ENCODE results near the gene LRRC7.
A peak's percentile ranks its signal among the peaks of the same experiment; 100 is the strongest.
"Not testable (repeated sequence)": the region's sequence is repeated elsewhere in the genome, so short reads cannot be mapped to it uniquely, and the experiment has no call there.

Gene LRRC7

GRCh38 chr1:69679965-69680364, 112.2 kb downstream of the LRRC7 start:
- in situ Hi-C loops (cut with MboI; ENCODE audit: low pct_unique_long_range_greater_than_20kb, low sequenced_read_pairs), result no loop called here
- DNase-seq, result no peak

GRCh38 chr1:69686367-69686984, 118.8 kb downstream of the LRRC7 start:
- DNase-seq, result no peak
- in situ Hi-C loops (cut with MboI; ENCODE audit: low pct_unique_long_range_greater_than_20kb, low sequenced_read_pairs), result no loop called here

- in situ Hi-C loops (cut with MboI; ENCODE audit: low pct_unique_long_range_greater_than_20kb, low sequenced_read_pairs), result no loop called here
- DNase-seq, result no peak
Measured at GRCh38 chr1:69688193-69688592, 120.5 kb downstream of the LRRC7 start.

DNA sequence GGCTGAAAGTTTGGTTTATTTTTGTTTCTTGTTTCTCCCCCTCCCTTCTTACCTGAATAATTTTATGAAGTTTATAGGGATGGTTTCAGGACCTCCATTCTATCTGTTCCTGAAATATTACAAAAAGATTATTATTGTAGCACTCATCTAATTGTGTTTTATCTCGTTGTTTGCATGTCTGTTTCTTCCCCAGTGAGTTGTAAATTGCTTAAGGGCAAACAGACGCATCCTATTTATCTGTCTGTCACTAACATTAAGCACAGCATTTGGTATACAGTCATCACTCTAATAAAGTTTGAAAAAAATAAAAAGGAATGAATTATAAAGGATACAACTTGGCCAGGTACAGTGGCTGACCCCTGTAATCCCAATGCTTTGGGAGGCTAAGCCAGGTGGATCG, 123.5 kb downstream of the LRRC7 start:
- in situ Hi-C loops (cut with MboI; ENCODE audit: low pct_unique_long_range_greater_than_20kb, low sequenced_read_pairs), result no loop called here

GRCh38 chr1:69693921-69694675, 126.4 kb downstream of the LRRC7 start:
- no peak for DNase-seq
- in situ Hi-C loops (cut with MboI; ENCODE audit: low pct_unique_long_range_greater_than_20kb, low sequenced_read_pairs), result no loop called here

More for the DNA sequence above, 123.5 kb downstream of the LRRC7 start:
- DNase-seq, result no peak

DNA sequence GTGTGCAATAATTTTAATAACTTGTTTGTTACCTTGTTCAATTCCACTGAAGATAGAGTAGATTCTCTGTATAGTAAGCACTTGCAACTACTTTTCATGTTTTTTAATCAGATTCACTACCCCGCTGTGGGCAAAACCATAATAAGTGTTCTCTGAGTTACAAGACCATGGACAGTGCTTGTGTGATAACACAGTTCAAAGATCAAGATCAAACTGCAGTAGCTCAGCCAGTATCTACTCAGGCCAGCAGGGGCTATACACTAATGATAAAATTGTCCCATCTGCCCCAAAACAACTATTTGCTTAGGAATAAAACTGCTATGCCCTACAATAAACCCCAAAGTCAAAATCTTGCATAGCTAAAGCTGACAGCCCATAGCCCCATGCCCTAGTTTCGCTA, 129.6 kb downstream of the LRRC7 start:
- in situ Hi-C loops (cut with MboI; ENCODE audit: low pct_unique_long_range_greater_than_20kb, low sequenced_read_pairs), result no loop called here
- DNase-seq, result no peak

GRCh38 chr1:69700770-69701169, 133.0 kb downstream of the LRRC7 start:
- peak; percentile 10 for DNase-seq
- in situ Hi-C loops (cut with MboI; ENCODE audit: low pct_unique_long_range_greater_than_20kb, low sequenced_read_pairs), result no loop called here

- in situ Hi-C loops (cut with MboI; ENCODE audit: low pct_unique_long_range_greater_than_20kb, low sequenced_read_pairs), result no loop called here
Measured at GRCh38 chr1:69702085-69702484, 134.4 kb downstream of the LRRC7 start.

GRCh38 chr1:69706473-69706872, 138.8 kb downstream of the LRRC7 start:
- DNase-seq, result no peak
- in situ Hi-C loops (cut with MboI; ENCODE audit: low pct_unique_long_range_greater_than_20kb, low sequenced_read_pairs), result no loop called here

More at GRCh38 chr1:69702085-69702484, 134.4 kb downstream of the LRRC7 start:
- DNase-seq, result no peak

GRCh38 chr1:69707103-69707502, 139.4 kb downstream of the LRRC7 start:
- DNase-seq, result no peak
- in situ Hi-C loops (cut with MboI; ENCODE audit: low pct_unique_long_range_greater_than_20kb, low sequenced_read_pairs), result no loop called here

- no peak for DNase-seq
- in situ Hi-C loops (cut with MboI; ENCODE audit: low pct_unique_long_range_greater_than_20kb, low sequenced_read_pairs), result no loop called here
Measured at GRCh38 chr1:69710484-69711189, 142.9 kb downstream of the LRRC7 start.

DNA sequence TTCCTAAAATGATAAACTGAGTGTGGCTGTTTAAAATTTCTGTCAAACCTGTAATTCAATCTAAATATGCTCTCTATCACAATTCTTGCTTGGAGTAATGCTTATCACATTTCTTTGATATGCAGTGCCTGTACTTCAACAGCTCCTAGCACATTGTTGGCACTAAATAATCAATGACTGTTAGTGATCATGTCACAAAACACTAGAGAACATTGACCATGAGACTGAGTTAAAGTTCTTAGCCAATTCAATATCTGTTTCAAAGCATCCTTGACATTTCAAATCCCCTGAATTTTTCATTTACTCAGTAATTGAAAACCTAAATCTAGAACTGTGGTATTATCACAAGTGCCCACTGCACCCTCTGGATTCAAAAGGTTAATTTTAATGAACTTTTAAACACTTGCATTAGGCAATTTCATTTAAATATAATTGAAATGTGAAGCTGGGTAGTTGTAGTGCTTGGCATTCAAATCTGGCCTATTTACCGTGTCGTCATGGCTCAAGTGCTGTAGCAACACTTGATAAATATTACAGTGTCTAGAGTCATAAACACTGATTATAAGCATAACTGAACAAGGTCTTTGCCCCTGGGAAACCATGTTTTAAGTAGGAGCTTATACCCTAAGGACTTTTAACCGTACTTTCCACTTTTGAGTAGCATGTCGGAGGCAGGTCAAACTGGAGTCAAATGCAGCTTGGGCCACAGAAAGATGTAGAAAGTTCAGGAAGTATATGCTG, 143.6 kb downstream of the LRRC7 start:
- in situ Hi-C loops (cut with MboI; ENCODE audit: low pct_unique_long_range_greater_than_20kb, low sequenced_read_pairs), result no loop called here
- no peak for DNase-seq

DNA sequence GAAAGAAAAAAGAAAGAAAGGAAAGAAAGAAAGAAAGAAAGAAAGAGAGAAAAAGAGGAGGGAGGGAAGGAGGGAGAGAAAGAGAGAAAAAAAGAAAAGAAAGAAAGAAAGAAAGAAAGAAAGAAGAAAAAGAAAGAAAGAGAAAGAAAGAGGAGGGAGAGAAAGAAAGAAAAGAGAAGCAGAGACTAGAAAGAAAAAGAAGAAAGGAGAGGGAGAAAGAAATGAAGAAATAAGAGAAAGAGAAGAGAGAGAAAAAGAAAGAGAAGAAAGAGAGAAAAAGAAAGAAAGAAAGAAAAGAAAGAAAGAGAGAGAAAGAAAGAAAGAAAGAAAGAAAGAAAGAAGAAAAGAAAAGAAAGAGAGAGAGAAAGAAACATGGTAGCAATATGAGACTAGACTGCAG, 150.1 kb downstream of the LRRC7 start:
- in situ Hi-C loops (cut with MboI; ENCODE audit: low pct_unique_long_range_greater_than_20kb, low sequenced_read_pairs); DNase-seq: not testable (repeated sequence)

DNA sequence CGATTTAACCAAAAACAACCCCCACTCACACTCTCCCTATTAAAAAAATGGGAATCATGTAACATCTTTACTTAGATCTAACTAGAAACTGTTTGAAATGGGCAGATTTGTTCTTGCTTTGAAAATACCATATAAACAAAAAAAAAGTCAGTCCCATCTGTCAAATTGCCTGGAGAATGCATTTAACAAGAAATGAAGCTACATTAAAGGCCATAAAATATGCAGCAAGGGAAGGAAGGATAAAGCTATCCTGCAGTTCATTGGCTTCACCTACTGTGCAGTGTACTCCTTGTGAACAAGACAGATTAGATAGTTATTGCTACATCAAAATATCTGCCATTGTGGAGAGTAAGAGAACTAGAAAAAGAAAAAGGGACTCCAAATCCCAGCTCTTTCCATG, 160.5 kb downstream of the LRRC7 start:
- DNase-seq, result no peak
- in situ Hi-C loops (cut with MboI; ENCODE audit: low pct_unique_long_range_greater_than_20kb, low sequenced_read_pairs), result no loop called here

DNA sequence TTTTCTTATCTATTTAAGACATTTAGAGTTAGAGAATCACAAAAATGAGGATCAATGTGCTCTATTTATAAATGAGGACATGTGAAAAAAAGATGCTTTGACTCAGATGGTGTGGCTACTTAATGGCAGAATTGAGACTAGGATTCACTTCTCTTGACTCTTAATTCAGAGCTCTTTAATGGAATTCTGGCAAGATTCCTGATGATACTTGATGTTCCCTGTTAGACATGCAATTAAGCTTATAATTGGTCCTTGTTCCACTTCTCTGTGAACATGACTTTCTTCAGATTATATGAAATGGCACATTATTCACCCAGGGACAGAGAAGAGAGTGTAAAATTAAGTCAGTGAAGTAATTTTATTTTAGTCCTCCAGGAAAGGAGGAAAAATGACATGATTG, 165.3 kb downstream of the LRRC7 start:
- in situ Hi-C loops (cut with MboI; ENCODE audit: low pct_unique_long_range_greater_than_20kb, low sequenced_read_pairs), result no loop called here
- DNase-seq, result no peak

DNA sequence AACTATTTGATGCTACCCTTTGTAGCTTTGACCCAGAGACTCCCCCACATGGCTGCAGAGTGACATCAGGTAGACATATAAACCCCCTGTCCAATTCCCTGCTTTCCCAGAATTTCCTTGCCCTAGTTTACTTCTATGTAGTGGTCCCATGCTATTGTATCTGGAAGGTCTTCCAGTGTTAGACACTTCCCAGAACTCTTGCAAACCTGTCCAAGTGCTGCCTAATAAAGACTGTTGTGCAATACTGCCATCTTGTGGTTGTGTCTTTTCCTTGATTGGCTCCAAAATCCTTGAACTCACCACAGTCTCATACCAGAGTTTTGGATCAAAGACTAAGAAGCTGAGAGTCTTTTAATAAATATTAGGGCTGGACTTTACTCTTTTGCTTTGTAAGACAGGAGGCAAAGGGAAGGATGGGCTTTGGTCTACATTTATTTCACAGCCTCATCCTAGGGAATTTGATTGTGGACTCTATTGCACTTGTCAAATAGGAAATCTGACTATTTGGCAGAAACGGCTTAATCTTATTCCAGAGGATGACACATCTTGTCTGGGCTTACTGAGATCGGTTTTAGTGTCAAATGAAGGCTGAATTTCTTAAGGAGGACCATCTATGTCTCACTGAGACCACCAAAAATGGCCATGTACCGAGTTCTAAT, 169.9 kb downstream of the LRRC7 start:
- peak; percentile 71 for DNase-seq
- in situ Hi-C loops (cut with MboI; ENCODE audit: low pct_unique_long_range_greater_than_20kb, low sequenced_read_pairs), result no loop called here

- in situ Hi-C loops (cut with MboI; ENCODE audit: low pct_unique_long_range_greater_than_20kb, low sequenced_read_pairs), result no loop called here
- DNase-seq, result no peak
Measured at GRCh38 chr1:69738458-69739250, 170.9 kb downstream of the LRRC7 start.

GRCh38 chr1:69739251-69739605, 171.5 kb downstream of the LRRC7 start:
- in situ Hi-C loops (cut with MboI; ENCODE audit: low pct_unique_long_range_greater_than_20kb, low sequenced_read_pairs), result no loop called here
- no peak for DNase-seq
